ENCODE data around the gene CDC42BPA.
A peak's percentile ranks its signal among the peaks of the same experiment; 100 is the strongest.

The CDC42BPA gene

DNA sequence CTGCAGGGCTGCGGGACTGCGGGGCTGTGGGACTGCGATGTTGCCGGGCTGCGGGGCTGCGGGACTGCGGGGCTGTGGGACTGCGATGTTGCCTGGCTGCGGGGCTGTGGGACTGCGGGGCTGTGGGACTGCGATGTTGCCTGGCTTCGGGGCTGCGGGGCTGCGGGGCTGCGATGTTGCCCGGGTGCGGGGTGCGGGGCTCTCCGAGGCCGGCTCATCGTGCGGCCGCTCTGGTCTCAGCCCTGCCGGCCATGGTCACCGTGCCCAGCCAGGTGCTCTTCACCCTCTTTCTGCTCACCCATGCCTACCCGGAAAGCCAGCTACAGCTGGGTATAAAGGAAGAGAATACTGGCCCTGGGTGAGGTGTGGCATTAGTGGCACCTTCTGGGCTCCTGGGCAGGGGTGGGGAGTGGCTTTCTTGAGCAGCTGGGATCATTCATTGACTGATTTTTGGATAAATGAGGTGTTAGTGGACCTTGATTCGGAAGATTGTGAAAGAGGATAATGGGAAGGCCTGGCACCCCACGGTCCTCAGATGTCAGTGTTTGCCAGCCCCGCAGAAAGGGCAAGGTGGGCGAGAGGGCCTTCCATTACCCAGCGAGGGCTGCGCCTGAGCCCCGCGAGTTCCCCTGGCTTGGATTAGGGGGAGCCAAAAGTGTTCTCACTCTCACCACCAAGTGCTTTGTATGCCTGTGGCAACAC is 341.9 kb downstream of the CDC42BPA start:
- DNase-seq, result no peak

DNA sequence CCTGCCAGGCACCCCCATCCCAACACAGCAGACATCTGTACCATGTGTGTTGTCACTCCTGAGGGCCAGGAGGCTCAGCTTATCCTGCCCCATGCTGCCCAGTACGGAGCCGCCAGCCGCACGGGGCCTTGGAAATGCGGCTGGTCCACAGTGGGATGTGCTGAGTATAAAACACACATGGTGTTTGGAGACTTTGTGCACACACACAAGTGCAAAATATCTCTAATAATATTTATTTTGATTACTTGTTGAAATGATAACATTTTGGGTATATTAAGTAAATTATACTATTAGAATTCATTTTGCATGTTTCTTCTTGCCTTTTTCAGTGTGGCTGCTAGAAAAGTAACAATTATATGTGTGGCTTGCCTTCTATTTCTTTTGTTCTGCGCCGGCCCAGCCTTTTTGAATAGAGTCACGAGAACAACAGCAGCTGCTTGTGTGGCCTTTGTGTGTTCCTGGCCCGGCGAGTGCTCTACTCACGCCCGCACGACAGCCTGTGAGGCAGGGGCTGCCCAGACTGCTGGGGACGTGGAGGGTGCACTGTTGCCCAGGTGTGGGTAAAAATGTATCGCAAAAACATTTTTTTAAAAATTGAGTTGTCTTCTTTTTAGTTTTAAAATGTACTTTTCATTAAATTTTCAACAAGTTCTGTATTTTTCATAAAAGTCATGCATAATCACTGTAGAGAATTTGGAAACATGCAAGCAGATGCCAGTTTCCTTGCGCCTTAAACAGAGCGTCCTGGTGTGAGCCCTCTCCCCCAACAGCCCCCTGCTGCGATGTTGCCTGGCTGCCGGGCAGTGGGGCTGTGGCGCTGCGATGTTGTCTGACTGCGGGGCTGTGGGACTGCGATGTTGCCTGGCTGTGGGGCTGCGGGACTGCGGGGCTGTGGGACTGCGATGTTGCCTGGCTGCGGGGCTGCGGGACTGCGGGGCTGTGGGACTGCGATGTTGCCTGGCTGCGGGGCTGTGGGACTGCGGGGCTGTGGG is 342.7 kb downstream of the CDC42BPA start:
- peak in 2 of 3 experiments; percentile 41 to 77 for DNase-seq

DNA sequence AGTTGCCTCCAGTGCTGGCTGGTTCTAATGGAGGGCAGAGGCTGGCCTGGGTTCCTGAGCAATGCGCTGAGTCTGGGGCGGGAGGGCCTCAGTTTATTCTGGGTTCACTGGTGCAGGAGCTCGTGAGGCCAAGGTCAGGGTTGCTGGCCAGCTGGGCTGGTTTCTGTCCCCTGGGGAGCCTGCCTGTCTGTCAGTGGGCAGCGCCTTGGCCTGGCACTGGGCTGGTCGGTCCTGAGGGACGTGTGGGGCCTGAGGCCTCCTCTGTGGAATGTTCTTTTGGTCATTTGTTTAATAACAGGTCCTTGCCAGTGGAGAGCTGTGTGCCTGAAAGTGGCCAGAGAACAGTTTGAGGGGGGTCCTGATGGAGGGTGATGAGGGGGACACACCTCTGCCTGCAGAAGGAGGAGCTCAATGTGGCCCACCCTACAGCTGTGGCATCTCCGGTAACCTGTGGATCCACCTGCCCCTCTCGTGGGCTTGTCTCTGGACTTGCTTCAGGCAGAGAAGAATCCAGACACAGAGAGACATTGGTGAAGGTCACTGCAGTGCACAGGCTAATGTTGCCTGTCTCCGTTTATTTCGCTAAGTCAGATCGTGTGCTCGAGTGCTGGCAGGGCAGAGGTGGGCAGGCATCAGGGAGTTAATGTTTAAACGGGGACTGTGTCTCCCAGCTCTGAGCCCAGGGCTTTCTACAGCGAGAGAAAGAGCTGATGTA is 343.6 kb downstream of the CDC42BPA start:
- peak in 1 of 3 experiments; percentile 33 for DNase-seq

DNA sequence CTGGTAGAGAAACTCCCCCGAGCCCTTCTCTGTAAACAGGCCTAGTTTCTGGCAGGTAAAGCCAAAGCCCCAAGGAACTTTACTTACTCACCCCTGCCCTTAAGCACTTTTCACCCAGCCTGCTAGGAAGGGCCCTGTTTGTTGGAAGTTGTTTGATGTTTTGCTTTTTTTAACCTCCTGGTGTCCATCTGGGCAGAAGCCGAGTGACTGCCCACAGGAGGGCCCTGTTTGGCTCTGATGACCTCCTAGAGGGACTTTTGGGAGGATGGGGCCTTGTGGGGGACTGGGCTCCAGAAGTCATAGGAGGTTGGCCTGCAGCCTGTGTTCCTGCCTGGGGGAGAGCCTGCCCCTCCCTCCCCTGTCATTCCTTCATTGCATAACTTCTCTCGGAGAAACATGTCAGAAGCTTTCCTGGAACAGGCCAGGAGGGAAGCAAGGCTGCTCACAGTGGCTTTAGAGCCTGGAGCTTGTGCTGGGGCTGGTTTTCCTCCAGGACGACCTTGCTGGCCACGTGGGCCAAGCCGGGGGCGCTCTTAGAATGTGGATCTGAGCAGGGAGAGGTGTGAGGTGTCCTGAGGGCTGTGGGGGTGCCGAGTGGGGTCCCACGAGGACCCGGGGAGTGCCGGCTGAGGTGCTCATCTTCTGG is 344.3 kb downstream of the CDC42BPA start:
- no peak for DNase-seq

DNA sequence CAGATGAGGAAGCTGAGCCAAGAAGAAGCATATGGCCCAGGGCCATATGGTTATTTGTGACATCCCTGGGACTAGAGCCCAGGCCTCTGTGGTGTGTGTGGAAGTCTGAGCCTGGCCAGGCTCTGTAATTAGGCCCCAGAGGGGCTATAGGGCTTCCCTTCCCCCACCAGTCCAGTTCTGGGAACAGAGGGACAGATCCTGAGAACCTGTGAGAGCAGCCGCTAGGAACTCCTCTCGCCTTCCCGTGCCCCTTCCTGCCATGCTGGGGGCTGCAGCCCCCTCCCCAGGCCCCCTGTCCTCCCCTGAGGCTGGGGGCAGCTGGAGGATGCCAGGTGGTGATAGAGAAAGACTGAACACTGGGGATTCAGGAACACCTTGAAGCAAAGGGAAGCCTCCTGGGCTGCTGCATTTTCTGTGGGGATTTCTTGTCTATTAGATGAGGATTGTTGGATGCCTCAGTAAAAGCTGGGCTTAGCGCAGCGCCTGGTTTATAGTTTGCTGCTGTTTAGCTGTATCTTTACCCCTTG is 344.9 kb downstream of the CDC42BPA start:
- DNase-seq, result peak in 1 of 3 experiments; percentile 8

DNA sequence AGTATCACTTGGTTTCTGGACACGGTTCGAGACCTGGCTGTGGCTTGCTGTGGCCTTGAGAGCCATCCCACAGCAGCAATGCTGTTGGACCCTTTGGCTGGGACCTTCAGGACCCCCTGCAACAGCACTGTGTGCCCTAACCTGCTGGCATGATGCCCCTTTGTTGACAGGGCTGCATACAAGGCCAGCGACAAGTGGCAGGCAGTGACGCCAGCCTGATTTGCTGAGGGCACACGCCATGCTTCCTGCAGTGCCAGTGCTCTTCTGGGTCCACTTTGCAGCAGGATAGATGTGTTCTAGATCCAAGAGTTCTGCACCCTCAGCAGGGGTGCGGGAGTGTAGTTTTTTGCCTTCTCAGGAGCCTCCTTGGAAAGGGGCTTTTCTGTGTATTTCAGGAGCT is 345.4 kb downstream of the CDC42BPA start:
- DNase-seq, result no peak

DNA sequence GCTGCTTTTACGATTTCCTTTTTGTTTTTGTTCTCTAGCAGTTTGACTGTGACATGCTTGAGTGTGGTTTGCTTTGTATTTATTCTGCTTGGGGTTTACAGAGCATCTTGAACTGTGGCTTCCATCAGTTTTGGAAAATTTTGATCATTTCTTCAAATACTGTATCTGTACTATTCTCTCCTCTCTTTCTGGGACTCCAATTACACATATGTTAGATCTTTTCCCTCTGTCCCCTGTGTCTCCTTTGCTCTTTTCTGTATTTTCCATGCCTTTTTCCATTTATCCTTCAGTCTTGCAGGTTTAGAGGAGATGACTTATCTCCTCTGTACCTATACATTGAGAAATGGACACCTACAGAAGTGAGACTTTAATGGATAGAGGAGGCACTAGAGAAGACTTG is 346.5 kb downstream of the CDC42BPA start:
- no peak for DNase-seq

DNA sequence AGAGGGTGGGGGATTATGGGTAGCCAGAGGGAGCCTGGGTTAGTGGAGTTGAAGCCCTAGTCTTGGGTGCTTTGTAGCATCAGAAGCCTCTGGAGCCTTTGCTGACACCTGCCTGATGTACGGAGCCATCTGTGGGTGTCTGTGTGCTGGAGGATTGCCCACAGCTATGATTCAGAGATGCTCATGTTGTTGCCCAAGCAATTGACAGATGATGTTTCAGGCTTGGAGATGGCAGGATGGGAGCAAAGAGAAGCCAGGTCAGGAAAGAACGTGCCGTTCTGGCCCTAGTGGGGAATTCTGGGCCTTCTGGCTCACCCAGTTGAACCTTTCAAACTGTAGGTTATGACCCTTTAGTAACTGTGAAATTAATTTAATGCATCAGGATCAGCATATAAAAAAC is 350.6 kb downstream of the CDC42BPA start:
- DNase-seq, result no peak

DNA sequence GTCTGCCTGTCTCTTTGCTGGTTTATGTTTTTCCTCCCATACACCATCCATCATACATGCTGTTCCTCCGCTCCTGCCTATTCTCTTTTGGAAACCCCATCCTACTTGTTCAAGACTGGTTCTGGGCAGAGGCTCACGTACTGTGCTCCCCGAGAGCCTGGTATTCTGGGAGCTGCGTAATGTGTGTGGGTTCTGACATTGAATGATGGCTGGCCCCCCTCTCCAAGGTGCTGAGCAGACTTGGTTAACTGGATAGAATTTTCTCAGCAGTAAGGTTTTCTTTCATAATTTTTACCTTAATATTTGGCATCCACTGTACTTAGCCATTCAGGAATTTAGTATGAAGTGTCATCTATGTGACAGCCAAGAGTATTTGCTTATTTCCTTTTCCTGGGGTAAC is 351.6 kb downstream of the CDC42BPA start:
- no peak for DNase-seq

DNA sequence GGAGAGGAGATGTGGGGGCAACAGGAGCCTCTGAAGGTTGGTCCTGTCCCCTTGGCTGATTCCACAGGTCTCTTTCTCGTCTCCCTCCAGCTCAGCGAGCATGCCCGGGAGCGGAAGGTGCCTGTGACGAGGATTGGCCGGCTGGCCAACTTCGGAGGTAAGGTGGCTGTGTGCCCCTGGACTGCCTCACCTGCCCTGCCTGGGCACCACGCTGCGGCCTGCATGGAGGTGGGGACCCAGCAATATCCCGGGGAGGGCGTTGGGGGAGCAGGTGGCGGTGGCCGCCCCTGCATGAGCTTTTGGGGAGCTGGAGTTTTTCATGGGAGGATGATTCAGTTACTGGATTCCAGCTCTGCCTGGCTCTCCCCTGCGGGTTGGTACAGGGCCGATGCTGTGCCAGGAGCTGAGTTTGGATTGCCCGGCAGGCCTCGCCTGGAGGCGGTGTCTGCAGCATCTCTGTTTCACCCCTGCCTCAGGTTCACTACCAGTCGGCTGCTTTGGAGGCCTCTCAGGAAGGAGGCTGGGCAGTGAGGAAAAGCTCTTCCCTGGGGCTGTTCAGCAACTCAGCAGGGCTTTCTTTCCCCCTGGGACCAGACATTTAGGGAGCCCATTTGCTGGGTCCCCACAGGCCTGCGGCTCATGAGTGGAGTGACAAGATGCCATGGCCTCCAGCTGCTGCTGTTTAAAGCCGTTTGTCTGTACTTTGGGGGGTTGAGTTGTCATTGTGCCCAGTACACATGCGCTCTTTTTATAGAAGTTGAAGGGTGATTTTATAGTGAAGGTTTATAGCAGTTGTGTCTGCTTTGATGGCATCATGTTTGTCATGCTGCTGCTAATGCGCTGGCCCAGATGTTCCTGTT is 352.5 kb downstream of the CDC42BPA start:
- DNase-seq, result no peak

DNA sequence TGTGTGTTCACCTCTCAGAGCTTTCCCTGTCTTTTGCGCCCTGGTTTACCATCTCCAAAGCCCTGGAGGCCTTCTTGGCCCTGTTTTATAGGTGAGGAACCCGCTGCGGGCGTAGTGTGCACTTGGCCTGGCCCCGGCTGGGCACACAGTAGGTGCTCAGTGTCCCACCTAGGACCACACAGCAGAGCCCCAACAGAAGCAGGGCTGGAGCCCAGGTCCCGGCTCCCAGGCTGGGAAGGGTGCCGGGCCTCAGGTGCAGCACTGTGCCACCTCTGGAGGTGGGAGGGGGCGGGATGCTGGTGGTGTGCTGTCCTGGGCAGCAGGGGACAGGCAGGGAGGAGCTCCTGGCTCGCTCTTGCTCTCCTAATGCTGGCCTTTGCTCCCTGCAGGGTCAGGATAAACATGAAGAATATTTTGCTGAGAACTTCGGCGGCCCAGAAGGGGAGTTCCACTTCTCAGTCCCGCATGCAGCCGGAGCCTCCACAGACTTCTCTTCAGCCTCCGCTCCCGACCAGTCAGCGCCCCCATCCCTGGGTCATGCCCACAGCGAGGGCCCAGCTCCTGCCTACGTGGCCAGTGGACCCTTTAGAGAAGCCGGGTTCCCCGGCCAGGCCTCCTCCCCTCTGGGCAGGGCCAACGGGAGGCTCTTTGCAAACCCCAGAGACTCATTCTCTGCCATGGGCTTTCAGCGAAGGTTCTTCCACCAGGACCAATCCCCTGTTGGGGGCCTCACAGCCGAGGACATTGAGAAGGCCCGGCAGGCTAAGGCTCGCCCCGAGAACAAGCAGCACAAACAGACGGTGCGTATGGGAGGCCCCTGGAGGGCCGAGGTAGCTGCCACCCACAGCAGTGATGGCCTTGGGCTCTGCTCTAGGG is 353.4 kb downstream of the CDC42BPA start:
- DNase-seq, result no peak

DNA sequence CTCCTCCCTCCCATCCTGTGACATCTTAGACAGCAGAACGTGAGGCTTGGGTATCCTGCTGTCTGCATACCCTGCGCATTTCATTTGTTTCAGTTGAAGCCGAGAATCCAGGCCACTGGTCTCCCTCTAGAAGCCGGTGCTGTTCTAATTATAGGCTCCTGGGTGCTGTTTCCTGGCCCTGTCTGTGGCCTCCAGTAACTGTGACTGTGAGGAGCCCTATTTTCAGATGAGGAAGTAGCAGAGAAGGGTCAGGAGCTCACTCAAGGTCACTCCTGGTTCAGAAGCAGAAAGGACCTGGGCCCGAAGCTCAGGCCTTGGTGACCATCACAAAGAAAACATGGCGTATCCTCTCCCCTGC is 354.2 kb downstream of the CDC42BPA start:
- no peak for DNase-seq

DNA sequence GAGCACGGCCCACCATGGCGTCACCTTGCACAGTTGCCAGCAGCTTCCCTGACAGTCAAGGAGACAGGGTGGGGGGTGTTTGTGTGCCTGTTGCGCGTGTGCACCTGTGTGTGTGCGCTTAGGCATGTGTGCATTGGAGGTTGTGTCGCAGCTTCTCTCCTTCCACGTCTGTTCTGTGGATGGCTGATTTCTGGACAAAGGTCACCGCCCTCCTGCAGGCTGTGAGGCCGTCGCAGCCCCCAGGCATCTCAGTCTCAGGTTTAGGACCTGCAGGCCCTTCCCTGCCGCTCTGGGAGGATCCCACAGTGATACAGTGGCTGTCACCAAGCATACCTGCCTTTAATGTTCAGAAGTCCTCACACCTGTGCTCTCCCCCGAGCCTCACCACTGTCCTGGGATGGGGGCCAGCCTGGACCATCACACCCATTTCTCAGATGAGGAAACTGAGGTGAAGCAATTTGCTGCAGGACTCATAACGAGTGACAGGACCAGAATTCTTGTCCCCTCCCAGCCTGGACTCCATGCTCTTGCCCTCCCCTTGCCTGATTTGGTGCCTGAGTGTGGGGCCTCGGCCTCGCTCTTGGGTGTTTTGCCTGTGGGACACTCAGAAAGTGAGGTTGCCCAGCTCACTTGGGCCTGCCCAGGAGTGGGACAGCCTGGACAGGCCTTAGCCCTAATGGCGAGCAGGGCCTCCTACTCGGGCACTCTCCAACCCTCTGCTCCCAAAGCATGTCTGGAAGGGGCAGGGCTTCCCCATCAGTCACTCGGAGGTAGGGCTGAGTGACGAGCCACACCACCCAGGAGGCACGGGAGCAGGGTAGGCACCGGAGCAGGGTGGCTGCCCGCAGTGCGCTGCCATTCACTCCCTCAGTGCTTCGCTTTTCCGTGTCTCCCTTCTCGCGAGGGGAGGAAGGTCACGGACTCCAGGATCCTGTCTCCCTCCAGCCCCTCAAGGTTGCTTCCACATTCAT is 355.6 kb downstream of the CDC42BPA start:
- DNase-seq, result no peak

DNA sequence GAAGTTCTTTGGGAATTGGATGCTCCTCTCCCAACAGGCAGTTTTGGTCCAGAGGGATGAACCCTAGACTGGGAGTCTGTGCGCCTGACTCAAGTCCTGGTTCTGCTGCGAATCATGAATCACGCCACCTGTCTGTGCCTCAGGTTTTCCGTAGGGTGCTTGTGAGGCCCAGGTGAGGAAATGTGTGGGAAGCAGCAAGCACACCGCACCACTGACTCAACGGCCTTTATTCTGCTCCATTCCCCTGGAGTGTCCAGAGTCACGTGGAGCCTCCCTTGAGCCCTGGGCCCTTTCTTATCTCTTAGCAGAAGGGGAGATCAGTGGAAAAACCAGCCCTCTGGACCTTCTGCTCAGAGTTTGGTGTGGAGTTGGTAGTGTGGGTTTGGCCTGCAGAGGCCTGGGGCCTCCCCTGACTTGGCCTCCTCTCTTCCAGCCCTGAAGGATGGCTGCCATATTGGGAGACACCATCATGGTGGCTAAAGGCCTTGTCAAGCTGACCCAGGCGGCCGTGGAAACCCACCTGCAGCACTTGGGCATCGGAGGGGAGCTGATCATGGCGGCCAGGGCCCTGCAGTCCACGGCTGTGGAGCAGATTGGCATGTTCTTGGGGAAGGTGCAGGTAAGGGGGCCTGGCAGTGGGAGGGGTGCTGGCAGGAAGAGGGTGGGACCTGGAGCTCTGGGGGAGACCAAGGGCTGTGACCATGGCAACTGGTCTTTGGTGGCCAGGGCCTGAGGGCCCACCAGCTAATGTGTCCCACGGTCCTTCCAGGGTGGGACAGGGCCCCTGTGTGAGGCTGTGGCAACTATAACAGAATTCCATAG is 357.1 kb downstream of the CDC42BPA start:
- DNase-seq, result no peak

DNA sequence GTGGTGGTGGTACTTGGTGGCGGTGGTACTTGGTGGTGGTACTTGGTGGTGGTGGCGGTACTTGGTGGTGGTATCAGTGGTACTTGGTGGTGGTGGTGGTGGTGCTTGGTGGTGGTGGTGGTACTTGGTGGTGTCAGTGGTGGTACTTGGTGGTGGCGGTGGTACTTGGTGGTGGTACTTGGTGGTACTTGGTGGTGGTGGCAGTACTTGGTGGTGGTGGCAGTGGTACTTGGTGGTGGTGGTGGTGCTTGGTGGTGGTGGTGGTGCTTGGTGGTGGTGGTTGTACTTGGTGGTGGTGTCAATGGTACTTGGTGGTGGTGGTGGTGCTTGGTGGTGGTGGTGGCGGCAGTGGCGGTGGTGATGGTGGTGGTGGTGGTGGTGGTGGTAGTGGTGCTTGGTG is 358.0 kb downstream of the CDC42BPA start:
- no peak for DNase-seq

DNA sequence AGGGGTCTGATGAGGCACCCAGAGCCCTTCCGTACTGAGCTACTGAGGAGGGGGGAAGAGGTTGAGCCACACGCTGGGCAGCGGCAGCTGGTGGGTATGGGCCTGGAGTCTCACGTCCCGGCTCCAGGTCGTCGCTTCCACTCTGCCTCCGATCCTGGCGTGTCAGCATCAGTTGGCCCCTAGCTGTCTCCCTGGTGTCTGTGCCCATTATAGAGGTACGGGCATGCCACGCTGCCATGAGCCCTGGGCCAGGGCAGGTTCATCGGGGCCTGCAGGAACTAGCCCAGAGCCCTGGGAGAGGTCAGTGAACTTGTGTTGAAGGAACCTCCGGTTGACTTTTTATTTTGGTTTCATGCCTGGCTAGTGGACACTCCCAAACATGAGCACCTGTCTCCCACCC is 360.0 kb downstream of the CDC42BPA start:
- no peak for DNase-seq

DNA sequence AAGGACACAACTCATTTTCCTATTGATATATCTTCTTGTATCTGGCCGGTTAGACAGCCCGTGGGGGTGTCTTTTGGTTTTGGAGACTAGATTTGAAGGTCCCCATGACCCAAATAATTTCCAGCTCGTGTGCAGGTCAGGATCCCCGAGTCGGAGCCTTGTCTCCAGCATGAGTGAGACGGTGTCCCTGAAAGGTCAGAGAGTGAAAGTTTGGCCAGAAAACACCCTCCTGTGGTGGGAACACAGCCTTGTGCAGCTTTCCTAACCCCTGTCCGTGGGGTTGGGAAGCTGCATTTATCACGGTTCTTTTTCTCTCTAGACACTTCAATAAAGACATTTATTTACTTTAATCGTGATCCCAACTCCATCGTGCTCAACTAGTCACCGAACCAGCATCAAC is 360.6 kb downstream of the CDC42BPA start:
- DNase-seq, result no peak

DNA sequence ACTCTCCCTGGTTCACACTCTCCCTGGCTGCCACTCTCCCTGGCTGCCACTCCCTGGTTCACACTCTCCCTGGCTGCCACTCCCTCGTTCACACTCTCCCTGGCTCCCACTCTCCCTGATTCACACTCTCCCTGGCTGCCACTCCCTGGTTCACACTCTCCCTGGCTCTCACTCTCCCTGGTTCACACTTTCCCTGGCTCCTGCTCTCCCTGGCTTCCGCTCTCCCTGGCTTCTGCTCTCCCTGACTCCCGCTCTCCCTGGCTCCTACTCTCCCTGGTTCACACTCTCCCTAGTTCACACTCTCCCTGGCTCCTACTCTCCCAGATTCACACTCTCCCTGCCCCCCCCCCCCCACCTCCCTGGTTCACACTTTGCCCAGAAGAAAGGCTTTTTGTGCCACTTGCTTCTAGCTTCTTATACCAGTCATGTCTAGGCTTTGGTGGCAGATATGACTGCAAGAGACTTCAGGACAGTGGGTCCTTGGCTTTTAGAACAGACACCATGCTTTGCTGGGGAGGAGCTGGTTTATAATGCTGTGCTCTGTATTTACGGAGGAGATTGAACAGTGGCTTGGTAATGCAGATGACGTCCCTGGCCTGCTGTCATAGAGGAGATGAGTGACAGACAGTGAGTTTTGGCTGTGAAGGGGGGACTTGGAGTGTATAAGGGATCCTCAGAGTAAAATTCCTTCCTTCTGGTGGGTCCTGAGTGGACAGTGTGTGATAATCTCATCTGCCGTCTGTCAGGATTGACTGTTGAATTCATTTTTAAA is 361.2 kb downstream of the CDC42BPA start:
- DNase-seq, result no peak
